ENCODE results near the gene OLR1. TPM values are rescaled to one million over a fixed set of nuclear protein-coding genes. Genes with fewer than 3 reads are reported as not detected.

OLR1 gene
- total RNA-seq, 1 experiment from 2014 or later = 0.12 TPM

DNA sequence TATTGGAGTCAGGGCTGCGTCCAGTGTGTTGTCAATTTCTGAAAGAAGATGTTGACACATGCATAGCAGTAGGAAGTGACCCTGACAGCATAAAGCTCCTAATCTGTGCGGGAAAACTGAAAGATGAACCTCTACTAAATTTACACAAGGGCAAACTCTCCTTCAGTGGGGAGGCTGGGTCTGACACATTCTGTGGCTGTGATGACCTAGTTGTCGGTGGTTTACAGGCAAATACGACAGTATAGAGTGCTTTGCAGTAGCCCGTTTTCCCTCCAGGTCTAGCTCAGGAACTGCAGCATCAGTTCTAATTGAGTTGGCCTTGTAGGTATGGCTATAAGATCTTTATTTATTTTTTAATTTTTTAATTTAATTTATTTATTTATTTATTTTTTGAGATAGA, 25.9 kb upstream of the OLR1 start:
- RAD21 ChIA-PET (ENCODE audit: low non-redundant PET in 1 of 2, low total read pairs in 2 of 2, uncharacterized antibody in 2 of 2, unreplicated experiment in 2 of 2) = no interaction called here
- BruUV-seq (replicated peaks) = no TSS peak

DNA sequence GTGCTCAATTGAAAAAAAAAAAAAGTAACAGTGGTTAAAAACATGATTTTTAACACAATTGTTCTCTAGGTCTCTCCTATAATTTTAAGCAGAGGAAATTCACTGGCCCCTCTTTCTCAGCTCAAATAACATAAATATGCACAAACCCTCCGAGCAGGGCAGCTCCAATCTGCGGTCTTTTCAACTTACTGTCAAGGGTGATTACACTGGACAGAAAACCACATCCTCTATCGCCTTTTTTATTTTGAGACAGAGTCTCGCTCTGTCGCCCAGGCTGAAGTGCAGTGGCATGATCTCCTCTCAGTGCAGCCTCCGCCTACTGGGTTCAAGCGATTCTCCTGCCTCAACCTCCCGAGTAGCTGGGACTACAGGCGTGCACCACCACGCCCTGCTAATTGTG, 24.3 kb upstream of the OLR1 start:
- Histone ChIP-seq H3K27me3 (ENCODE audit: insufficient read depth, low read length) (no peaks in the 10 kb centered on the region), H4K20me1 (ENCODE audit: insufficient read depth) (no peaks in the 10 kb centered on the region), H3K27ac (ENCODE audit: low read depth, low read length) (no peak overlapping the region), H3K4me3 (replicated peaks in 1 of 2; ENCODE audit: low read depth in 1 of 2, low read length in 2 of 2) (no peak overlapping the region), H3K4me2 (ENCODE audit: low read length) (no peak overlapping the region), H3K9me3 (ENCODE audit: control insufficient read depth in 1 of 2, insufficient read depth in 1 of 2, low read depth in 1 of 2, low read length in 2 of 2) (no peaks in the 10 kb centered on the region), H3K9me2 (ENCODE audit: insufficient read depth) (no peaks in the 10 kb centered on the region), H3K9ac (ENCODE audit: low read length) (no peak overlapping the region), H2AFZ (ENCODE audit: low read depth, low read length, poor library complexity, severe bottlenecking) (no peak overlapping the region), H3K36me3 (ENCODE audit: control insufficient read depth in 1 of 2, insufficient read depth in 2 of 2, low read length in 2 of 2) (no peaks in the 10 kb centered on the region), H3K79me2 (ENCODE audit: insufficient read depth, low read length) (no peaks in the 10 kb centered on the region), H3K4me1 (ENCODE audit: control insufficient read depth in 1 of 2, insufficient read depth in 2 of 2, low read length in 2 of 2) (peaks cover 4 to 12% of the 10 kb centered on the region in 2 experiments; a peak in 3 of 4 replicates)
- no TSS peak for BruUV-seq (replicated peaks)
- intact Hi-C loops (cut with micrococcal nuclease) = no loop called here
- RAD21 ChIA-PET (ENCODE audit: low non-redundant PET in 1 of 2, low total read pairs in 2 of 2, uncharacterized antibody in 2 of 2, unreplicated experiment in 2 of 2) = no interaction called here
- CTCF ChIA-PET = no interaction called here
- DNase-seq (ENCODE audit: low read depth, low spot score) = no peak
- ATAC-seq = no peak
- POLR2A ChIA-PET = no interaction called here
- TF ChIP-seq YY1 (IDR thresholded peaks at IDR 0.05; ENCODE audit: extremely low read depth, insufficient replicate concordance, low read depth, low read length) = no peak
- no peak for TF ChIP-seq JUND (IDR thresholded peaks at IDR 0.05)
- TF ChIP-seq FOSL1 (IDR thresholded peaks at IDR 0.05; ENCODE audit: low read depth) = no peak
- TF ChIP-seq POLR2AphosphoS5 (IDR thresholded peaks at IDR 0.05; ENCODE audit: low read depth, low read length) = no peak
- no peak for TF ChIP-seq POLR2A (IDR thresholded peaks at IDR 0.05; ENCODE audit: borderline replicate concordance, extremely low read depth, insufficient read depth, insufficient read length)
- TF ChIP-seq RAD21 (IDR thresholded peaks at IDR 0.05; ENCODE audit: low read depth) = no peak
- TF ChIP-seq EGR1 (IDR thresholded peaks at IDR 0.05; ENCODE audit: low read depth) = no peak
- TF ChIP-seq SRF (IDR thresholded peaks at IDR 0.05; ENCODE audit: low read depth) = no peak
- no peak for TF ChIP-seq SIN3A (IDR thresholded peaks at IDR 0.05; ENCODE audit: low read depth)
- TF ChIP-seq, protein P1, sequence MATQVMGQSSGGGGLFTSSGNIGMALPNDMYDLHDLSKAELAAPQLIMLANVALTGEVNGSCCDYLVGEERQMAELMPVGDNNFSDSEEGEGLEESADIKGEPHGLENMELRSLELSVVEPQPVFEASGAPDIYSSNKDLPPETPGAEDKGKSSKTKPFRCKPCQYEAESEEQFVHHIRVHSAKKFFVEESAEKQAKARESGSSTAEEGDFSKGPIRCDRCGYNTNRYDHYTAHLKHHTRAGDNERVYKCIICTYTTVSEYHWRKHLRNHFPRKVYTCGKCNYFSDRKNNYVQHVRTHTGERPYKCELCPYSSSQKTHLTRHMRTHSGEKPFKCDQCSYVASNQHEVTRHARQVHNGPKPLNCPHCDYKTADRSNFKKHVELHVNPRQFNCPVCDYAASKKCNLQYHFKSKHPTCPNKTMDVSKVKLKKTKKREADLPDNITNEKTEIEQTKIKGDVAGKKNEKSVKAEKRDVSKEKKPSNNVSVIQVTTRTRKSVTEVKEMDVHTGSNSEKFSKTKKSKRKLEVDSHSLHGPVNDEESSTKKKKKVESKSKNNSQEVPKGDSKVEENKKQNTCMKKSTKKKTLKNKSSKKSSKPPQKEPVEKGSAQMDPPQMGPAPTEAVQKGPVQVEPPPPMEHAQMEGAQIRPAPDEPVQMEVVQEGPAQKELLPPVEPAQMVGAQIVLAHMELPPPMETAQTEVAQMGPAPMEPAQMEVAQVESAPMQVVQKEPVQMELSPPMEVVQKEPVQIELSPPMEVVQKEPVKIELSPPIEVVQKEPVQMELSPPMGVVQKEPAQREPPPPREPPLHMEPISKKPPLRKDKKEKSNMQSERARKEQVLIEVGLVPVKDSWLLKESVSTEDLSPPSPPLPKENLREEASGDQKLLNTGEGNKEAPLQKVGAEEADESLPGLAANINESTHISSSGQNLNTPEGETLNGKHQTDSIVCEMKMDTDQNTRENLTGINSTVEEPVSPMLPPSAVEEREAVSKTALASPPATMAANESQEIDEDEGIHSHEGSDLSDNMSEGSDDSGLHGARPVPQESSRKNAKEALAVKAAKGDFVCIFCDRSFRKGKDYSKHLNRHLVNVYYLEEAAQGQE (IDR thresholded peaks at IDR 0.05; ENCODE audit: low read depth) = no peak
- no peak for TF ChIP-seq CEBPB (IDR thresholded peaks at IDR 0.05; ENCODE audit: low read depth)
- no peak for TF ChIP-seq EZH2 (IDR thresholded peaks at IDR 0.05)
- no peak for TF ChIP-seq EZH2phosphoT487 (IDR thresholded peaks at IDR 0.05; ENCODE audit: borderline replicate concordance)
- TF ChIP-seq, protein P2, sequence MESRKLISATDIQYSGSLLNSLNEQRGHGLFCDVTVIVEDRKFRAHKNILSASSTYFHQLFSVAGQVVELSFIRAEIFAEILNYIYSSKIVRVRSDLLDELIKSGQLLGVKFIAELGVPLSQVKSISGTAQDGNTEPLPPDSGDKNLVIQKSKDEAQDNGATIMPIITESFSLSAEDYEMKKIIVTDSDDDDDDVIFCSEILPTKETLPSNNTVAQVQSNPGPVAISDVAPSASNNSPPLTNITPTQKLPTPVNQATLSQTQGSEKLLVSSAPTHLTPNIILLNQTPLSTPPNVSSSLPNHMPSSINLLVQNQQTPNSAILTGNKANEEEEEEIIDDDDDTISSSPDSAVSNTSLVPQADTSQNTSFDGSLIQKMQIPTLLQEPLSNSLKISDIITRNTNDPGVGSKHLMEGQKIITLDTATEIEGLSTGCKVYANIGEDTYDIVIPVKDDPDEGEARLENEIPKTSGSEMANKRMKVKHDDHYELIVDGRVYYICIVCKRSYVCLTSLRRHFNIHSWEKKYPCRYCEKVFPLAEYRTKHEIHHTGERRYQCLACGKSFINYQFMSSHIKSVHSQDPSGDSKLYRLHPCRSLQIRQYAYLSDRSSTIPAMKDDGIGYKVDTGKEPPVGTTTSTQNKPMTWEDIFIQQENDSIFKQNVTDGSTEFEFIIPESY (IDR thresholded peaks at IDR 0.05; ENCODE audit: extremely low read depth, insufficient replicate concordance, low read length) = no peak
- no peak for TF ChIP-seq CBX3 (IDR thresholded peaks at IDR 0.05; ENCODE audit: low read depth)

More for the DNA sequence above, 25.9 kb upstream of the OLR1 start:
- ChIA-PET CTCF (no interaction called here), POLR2A (no interaction called here)
- H3K36me3 ChIP-seq (ENCODE audit: control insufficient read depth in 1 of 2, insufficient read depth in 2 of 2, low read length in 2 of 2) = no peaks in the 10 kb centered on the region
- H2AFZ ChIP-seq (ENCODE audit: low read depth, low read length, poor library complexity, severe bottlenecking) = no peak overlapping the region
- TF ChIP-seq, protein P3, sequence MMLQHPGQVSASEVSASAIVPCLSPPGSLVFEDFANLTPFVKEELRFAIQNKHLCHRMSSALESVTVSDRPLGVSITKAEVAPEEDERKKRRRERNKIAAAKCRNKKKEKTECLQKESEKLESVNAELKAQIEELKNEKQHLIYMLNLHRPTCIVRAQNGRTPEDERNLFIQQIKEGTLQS (IDR thresholded peaks at IDR 0.05) = no peak
- TF ChIP-seq ZNF274 (IDR thresholded peaks at IDR 0.05; ENCODE audit: low read depth, low read length) (no peak), SRF (IDR thresholded peaks at IDR 0.05; ENCODE audit: low read depth) (no peak), ELF1 (IDR thresholded peaks at IDR 0.05; ENCODE audit: borderline replicate concordance, low read depth) (no peak), TCF7L2 (IDR thresholded peaks at IDR 0.05; ENCODE audit: borderline replicate concordance, extremely low read depth, insufficient read depth, insufficient read length) (no peak), POLR2AphosphoS5 (IDR thresholded peaks at IDR 0.05; ENCODE audit: low read depth, low read length) (no peak)
- H3K4me1 ChIP-seq (ENCODE audit: control insufficient read depth in 1 of 2, insufficient read depth in 2 of 2, low read length in 2 of 2) = no peaks in the 10 kb centered on the region
- H3K9me3 ChIP-seq (ENCODE audit: control insufficient read depth in 1 of 2, insufficient read depth in 1 of 2, low read depth in 1 of 2, low read length in 2 of 2) = no peaks in the 10 kb centered on the region
- no peak overlapping the region for H3K9ac ChIP-seq (ENCODE audit: low read length)
- no peaks in the 10 kb centered on the region for H3K79me2 ChIP-seq (ENCODE audit: insufficient read depth, low read length)
- intact Hi-C loops (cut with micrococcal nuclease) = no loop called here
- H3K4me2 ChIP-seq (ENCODE audit: low read length) = no peak overlapping the region
- no peak overlapping the region for H3K4me3 ChIP-seq (replicated peaks in 1 of 2; ENCODE audit: low read depth in 1 of 2, low read length in 2 of 2)
- DNase-seq (ENCODE audit: low read depth, low spot score) = no peak
- no peaks in the 10 kb centered on the region for H3K9me2 ChIP-seq (ENCODE audit: insufficient read depth)
- H4K20me1 ChIP-seq (ENCODE audit: insufficient read depth) = no peaks in the 10 kb centered on the region
- H3K27ac ChIP-seq (ENCODE audit: low read depth, low read length) = no peak overlapping the region
- no peak for ATAC-seq
- H3K27me3 ChIP-seq (ENCODE audit: insufficient read depth, low read length) = no peaks in the 10 kb centered on the region

Measured in HCT116 (cell line).